Epithelial cell of proximal tubule (primary cell): ENCODE measurements around the gene PTGFRN. TPM values are rescaled to one million over a fixed set of nuclear protein-coding genes. Genes with fewer than 3 reads are reported as not detected.

ENCODE experiments used
- DNase-seq: peaks from one replicate; pipeline ENCODE4 v3.0.0-alpha.2; 2011; ENCODE audit warnings: low read depth
- H3K4me3 ChIP-seq: 2 replicates; pipeline ENCODE4 v1.5.1; 2011; ENCODE audit warnings: low read depth, mild to moderate bottlenecking, low read length
- CTCF ChIP-seq: conservative IDR thresholded peaks from 2 replicates; pipeline ENCODE4 v1.5.1; 2012; ENCODE audit warnings: low read depth, mild to moderate bottlenecking, low read length
- total RNA-seq: library from RNA; depleted of rRNA; stranded (reverse); fragments of >200 nt; gene quantifications from 2 replicates; pipeline ENCODE4 v1.2.3, GENCODE V29; 2015

The PTGFRN gene
- total RNA-seq, 1 donor from 2014 or later = 86.3 TPM

- no peak for TF ChIP-seq CTCF
- no peak overlapping the region for H3K4me3 ChIP-seq
- no peak for DNase-seq
These were observed 89.9 kb downstream of the PTGFRN start for GRCh38 chr1:116999596-116999995.

- no peak for DNase-seq
- no peak overlapping the region for H3K4me3 ChIP-seq
- TF ChIP-seq CTCF = no peak
These were observed 90.4 kb downstream of the PTGFRN start for GRCh38 chr1:117000142-117000541.

GRCh38 chr1:117001254-117001927 lies 91.7 kb downstream of the PTGFRN start, which contains the start of gene CD101:
TSS of gene CD101 (plus strand) at chr1:117001760. CDS start at chr1:117001818, 58 bp downstream.
- no peak for TF ChIP-seq CTCF
- no peak within 1 kb of the TSS for H3K4me3 ChIP-seq
- no peak for DNase-seq

GRCh38 chr1:117003223-117003875 lies 93.6 kb downstream of the PTGFRN start:
- TF ChIP-seq CTCF = no peak
- H3K4me3 ChIP-seq = no peak overlapping the region
- no peak for DNase-seq

GRCh38 chr1:117007719-117008013 lies 98.0 kb downstream of the PTGFRN start:
- no peak for DNase-seq
- no peak for TF ChIP-seq CTCF
- H3K4me3 ChIP-seq = no peak overlapping the region

- peak; percentile 22 for TF ChIP-seq CTCF
- no peak overlapping the region for H3K4me3 ChIP-seq
- DNase-seq = no peak
These were observed 98.9 kb downstream of the PTGFRN start for GRCh38 chr1:117008656-117009055.

- no peak for DNase-seq
- no peak overlapping the region for H3K4me3 ChIP-seq
- no peak for TF ChIP-seq CTCF
These were observed 99.4 kb downstream of the PTGFRN start for GRCh38 chr1:117009132-117009531.
